TTC549 (cell line): ENCODE measurements around the gene HNRNPA2B1.

ENCODE experiments used
- FAIRE-seq: peaks from 2 replicates; lab custom pipeline; 2012; peaks lifted over from hg19 to GRCh38; lab: Jason Lieb, UNC

Gene HNRNPA2B1

GRCh38 chr7:26144184-26145080 lies 56.1 kb downstream of the HNRNPA2B1 start:
- no peak for FAIRE-seq

GRCh38 chr7:26143298-26144048 lies 57.1 kb downstream of the HNRNPA2B1 start:
- no peak for FAIRE-seq

- FAIRE-seq: no peak
Measured at GRCh38 chr7:26141077-26141476, 59.5 kb downstream of the HNRNPA2B1 start.

GRCh38 chr7:26140380-26140779 lies 60.2 kb downstream of the HNRNPA2B1 start:
- no peak for FAIRE-seq
